Ishikawa (cell line): ENCODE measurements around the gene ITIH6.

Source experiments
- CEBPB ChIP-seq: IDR thresholded peaks from 2 replicates; pipeline ENCODE4 v1.6.1; 2012
- CREB1 ChIP-seq: IDR thresholded peaks from 2 replicates; pipeline ENCODE4 v1.6.1; 2012; ENCODE audit warnings: low read depth
- EGR1 ChIP-seq: IDR thresholded peaks from 2 replicates; pipeline ENCODE4 v1.6.1; 2012
- EP300 ChIP-seq: IDR thresholded peaks from 2 replicates; pipeline ENCODE4 v1.6.1; 2012; ENCODE audit warnings: borderline replicate concordance
- FOXM1 ChIP-seq: IDR thresholded peaks from 2 replicates; pipeline ENCODE4 v1.6.1; 2012; ENCODE audit warnings: low read depth, borderline replicate concordance
- NFIC ChIP-seq: IDR thresholded peaks from 2 replicates; pipeline ENCODE4 v1.6.1; 2012
- RAD21 ChIP-seq: IDR thresholded peaks from 2 replicates; pipeline ENCODE4 v1.6.1; 2012; ENCODE audit warnings: low read depth
- TAF1 ChIP-seq: IDR thresholded peaks from 2 replicates; pipeline ENCODE4 v1.6.1; 2012; ENCODE audit warnings: low read depth, mild to moderate bottlenecking
- TCF12 ChIP-seq: IDR thresholded peaks from 2 replicates; pipeline ENCODE4 v1.6.1; 2012; ENCODE audit warnings: low read depth
- TEAD4 ChIP-seq: IDR thresholded peaks from 2 replicates; pipeline ENCODE4 v1.6.1; 2012
- YY1 ChIP-seq: IDR thresholded peaks from 2 replicates; pipeline ENCODE4 v1.6.1; 2012; ENCODE audit warnings: low read depth
- ZBTB7A ChIP-seq: IDR thresholded peaks from 2 replicates; pipeline ENCODE4 v1.6.1; 2012; ENCODE audit warnings: low read depth
- TF ChIP-seq, protein P1 (sequence below): IDR thresholded peaks from 2 replicates; pipeline ENCODE4 v1.6.1; 2012
- TF ChIP-seq, protein P2 (sequence below): IDR thresholded peaks from 2 replicates; pipeline ENCODE4 v1.6.1; 2012; ENCODE audit warnings: low read depth, mild to moderate bottlenecking
- TF ChIP-seq, protein P3 (sequence below): IDR thresholded peaks from 2 replicates; pipeline ENCODE4 v1.6.1; 2012

ITIH6 gene

DNA sequence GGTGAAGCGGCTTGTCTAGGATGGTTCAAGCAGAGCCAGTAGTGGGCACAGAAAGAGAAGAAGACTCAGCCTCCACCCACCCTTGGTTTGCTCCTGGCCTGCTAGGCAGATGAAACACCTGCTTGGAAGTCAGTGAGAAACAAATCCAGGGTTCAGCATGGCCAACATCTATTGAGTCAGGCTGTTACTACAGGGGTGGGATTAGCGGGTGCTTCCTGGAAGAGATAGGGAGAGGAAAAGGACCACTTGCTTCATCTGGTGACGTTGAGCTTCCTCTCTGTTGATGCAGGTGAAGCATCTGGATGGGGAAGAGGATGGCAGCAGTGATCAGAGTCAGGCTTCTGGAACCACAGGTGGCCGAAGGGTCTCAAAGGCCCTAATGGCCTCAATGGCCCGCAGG, 12.5 kb upstream of the ITIH6 start:
- TF ChIP-seq TAF1 (no peak), YY1 (no peak), RAD21 (no peak)

DNA sequence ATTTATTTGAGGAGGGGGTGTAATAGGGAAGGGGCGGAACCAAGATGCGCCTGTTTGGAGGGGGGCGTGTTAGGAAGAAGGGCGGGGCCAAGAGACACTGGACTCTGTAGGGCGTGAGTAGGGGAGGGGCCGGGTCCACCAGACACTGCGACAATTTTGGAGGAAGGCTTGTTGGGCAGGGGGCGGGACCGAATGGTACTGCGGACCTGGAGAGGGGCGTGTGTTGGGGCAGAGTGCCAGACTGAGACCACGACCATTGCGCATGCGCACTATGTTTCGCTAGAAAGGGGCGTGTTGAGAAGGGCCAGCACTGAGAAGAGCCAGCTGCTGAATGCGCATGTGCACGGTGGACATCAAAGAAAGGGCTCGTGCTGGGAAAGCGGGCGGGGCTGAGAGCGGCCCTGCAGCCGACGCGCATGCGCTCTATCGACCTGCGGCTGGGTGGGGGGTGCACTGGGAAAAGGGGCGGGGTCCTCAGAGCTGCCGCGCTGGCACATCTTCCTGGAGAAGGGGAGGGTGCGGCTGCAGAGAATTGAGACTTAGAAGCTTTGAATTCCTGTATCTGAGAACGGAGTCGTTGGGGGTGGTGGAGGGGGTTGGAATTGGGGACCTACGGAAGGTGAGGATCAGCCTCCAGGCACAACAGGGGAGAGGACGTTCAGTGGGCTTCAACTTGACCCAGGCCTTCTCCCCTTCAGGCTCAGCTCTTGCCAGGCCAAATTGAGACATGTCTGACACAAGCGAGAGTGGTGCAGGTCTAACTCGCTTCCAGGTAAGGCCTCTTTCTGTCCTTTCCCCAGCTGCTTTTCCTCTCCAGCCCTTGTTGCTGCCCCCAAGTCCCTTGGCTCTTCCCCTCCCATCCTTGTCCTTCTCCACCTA, 10.8 kb upstream of the ITIH6 start:
- TF ChIP-seq, protein P1, sequence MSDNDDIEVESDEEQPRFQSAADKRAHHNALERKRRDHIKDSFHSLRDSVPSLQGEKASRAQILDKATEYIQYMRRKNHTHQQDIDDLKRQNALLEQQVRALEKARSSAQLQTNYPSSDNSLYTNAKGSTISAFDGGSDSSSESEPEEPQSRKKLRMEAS = 0 out of 2 replicates have a peak, but pooled peaks have one; percentile 27
- no peak for TF ChIP-seq RAD21
- 0 out of 2 replicates have a peak, but pooled peaks have one; percentile 5 for TF ChIP-seq ZBTB7A

DNA sequence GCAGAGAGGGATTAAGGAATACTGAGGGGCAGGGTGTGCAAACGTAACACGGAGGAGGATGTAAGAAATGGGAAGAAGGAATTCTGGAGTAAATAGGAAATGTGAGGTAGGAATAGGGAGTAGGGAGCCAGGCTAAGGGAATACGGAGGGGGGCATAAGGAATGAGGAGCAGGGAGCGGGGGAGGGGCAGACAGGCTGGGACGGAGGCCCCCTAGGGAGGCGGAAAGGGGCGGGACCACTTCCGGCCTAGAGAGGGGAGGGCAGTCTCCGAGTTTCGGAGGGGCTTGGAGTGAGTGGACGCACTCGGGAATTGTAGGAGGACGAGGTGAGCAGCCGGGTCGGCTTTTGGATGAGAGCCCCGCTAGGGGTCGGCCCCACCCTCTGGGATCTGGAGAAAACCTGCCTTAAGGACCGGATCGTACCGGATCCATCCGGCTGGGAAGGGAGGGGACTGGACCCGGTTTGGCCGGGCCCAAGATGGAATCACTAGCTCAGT, 10.1 kb upstream of the ITIH6 start:
- TF ChIP-seq FOXM1 (no peak), ZBTB7A (0 out of 2 replicates have a peak, but pooled peaks have one; percentile 10)

DNA sequence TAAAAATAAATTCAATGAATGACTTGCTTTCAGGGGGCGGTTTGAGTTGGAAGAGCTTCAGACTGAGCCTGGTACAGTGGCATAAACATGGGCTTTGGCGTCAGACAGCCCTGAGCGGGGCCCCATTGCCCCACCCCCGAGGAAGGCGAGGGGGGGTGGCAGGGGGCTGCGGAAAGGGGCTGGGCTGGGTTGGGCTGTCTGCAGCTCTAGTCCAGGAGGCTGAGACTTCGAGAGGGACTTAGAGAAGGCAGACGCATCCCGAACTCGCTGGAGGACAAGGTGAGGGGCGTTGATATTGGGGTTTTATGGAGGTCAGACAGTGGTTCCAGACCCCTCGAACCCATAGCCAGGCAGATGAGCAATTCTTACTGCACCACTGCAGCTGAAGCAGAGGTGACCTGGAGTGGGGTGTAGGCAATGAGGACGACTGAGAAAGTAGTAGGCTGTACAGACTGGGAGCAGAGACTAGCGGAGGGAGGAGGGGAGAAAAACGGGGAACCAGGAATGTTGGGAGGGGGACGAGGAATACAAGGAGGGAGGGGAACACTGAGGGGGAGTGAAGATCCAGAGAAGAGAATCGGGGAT, 9.6 kb upstream of the ITIH6 start, which contains the start of gene MAGED2:
MAGED2 (plus strand) TSS at position 222 of the 585 bp plus-strand sequence. CDS start 1,587 bp downstream, outside the sequence.
- no peak for TF ChIP-seq TCF12
- peak; percentile 34; the same call in 1 of the 2 replicates for TF ChIP-seq ZBTB7A

DNA sequence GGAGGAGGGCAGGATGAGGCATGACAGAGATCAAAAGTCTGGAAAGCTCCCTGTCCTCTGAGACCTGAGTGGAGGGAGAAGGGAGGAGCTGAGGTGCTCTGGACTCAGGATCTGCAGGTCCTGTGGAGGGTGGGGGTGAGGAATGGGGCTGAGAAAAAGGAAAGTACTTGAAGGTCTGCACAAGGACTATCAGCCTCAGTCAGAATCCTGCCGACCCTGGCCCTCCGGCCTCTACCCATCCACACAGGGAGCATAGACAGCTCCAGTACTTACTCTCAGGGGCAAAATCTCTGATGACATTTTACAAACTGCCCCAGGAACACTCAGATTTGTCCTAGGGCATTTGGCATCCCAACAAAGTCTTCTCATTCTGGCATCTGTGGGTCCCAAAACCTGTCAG, 991 bp upstream of the ITIH6 start:
- TF ChIP-seq NFIC (no peak), YY1 (no peak), FOXM1 (no peak), TAF1 (no peak), EGR1 (no peak), CREB1 (no peak)

DNA sequence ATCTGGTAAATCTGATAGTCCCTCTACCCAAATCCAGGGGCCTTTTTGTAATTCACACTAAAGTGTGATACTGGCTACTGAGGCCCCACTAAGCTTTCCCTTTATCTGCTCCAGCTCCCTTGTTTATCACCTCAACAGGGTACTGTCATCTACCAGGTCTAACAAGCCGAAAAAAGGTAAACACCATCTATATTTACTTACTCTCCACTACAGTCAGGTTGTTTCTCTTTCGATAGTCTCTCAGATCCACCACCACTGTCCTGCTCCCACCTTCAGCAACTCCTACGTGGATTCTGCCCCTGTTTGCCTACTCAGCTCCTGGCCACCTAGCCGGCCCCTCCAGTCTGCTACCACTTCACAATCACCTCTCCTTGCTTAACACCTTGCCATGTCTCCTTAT, 3.3 kb downstream of the ITIH6 start:
- TF ChIP-seq EGR1 (no peak), ZBTB7A (no peak), TCF12 (no peak), YY1 (no peak), CREB1 (no peak), TEAD4 (no peak), RAD21 (no peak), FOXM1 (no peak), NFIC (no peak), EP300 (no peak), CEBPB (no peak), TAF1 (no peak)
- TF ChIP-seq, protein P2, sequence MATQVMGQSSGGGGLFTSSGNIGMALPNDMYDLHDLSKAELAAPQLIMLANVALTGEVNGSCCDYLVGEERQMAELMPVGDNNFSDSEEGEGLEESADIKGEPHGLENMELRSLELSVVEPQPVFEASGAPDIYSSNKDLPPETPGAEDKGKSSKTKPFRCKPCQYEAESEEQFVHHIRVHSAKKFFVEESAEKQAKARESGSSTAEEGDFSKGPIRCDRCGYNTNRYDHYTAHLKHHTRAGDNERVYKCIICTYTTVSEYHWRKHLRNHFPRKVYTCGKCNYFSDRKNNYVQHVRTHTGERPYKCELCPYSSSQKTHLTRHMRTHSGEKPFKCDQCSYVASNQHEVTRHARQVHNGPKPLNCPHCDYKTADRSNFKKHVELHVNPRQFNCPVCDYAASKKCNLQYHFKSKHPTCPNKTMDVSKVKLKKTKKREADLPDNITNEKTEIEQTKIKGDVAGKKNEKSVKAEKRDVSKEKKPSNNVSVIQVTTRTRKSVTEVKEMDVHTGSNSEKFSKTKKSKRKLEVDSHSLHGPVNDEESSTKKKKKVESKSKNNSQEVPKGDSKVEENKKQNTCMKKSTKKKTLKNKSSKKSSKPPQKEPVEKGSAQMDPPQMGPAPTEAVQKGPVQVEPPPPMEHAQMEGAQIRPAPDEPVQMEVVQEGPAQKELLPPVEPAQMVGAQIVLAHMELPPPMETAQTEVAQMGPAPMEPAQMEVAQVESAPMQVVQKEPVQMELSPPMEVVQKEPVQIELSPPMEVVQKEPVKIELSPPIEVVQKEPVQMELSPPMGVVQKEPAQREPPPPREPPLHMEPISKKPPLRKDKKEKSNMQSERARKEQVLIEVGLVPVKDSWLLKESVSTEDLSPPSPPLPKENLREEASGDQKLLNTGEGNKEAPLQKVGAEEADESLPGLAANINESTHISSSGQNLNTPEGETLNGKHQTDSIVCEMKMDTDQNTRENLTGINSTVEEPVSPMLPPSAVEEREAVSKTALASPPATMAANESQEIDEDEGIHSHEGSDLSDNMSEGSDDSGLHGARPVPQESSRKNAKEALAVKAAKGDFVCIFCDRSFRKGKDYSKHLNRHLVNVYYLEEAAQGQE = no peak
- TF ChIP-seq, protein P3, sequence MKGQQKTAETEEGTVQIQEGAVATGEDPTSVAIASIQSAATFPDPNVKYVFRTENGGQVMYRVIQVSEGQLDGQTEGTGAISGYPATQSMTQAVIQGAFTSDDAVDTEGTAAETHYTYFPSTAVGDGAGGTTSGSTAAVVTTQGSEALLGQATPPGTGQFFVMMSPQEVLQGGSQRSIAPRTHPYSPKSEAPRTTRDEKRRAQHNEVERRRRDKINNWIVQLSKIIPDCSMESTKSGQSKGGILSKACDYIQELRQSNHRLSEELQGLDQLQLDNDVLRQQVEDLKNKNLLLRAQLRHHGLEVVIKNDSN = no peak
- TF ChIP-seq, protein P1 = no peak

DNA sequence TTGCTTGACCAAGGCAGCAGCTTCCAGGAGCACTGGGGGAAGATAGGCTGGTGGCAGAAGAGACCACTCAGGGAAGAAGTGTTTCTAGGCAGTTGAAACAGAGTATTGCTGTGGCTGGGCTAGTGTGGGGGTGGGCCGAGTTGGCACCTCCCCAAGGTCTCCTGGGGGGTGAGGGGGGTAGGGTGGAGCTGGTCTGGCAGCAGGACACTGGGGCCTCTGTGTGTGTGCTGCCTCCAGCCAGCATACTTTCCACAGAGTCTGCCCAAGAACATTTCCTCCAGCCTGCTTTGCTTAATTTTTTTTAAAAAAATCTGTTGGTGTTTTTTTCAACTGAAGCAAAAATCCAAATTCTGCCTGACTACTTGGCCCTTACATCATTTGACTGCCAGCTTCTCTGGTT, 4.0 kb downstream of the ITIH6 start:
- TF ChIP-seq CEBPB (no peak), EP300 (no peak), TEAD4 (no peak), CREB1 (no peak), EGR1 (no peak)
- TF ChIP-seq, protein P1 = no peak

DNA sequence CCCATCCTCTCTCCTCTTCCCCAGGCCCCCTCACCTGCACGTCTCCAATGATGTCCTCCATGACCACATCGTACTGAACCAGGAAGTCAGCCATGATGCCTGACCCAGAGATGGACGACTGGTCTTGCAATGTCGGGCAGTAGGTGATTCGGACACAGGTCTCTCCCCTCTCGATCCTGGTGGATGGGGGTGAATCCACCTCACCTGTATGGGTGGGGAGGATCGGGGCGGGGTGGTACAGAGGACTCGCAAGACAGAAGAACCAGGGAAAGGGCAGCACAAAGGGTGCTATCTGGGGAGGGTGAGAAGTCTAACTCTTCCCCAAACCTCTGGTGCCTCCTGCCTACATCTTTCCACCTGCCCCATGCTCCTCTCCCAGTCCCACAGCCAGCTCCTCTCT, 9.6 kb downstream of the ITIH6 start:
- TF ChIP-seq TAF1 (no peak), RAD21 (no peak), CREB1 (no peak), TCF12 (no peak), EP300 (no peak), YY1 (no peak), EGR1 (no peak), CEBPB (no peak), TEAD4 (no peak), NFIC (no peak), FOXM1 (no peak), ZBTB7A (no peak)
- TF ChIP-seq, protein P1 = no peak
- TF ChIP-seq, protein P2 = no peak
- TF ChIP-seq, protein P3 = no peak
